ENCODE data around the gene RNF212B.

RNF212B gene

DNA sequence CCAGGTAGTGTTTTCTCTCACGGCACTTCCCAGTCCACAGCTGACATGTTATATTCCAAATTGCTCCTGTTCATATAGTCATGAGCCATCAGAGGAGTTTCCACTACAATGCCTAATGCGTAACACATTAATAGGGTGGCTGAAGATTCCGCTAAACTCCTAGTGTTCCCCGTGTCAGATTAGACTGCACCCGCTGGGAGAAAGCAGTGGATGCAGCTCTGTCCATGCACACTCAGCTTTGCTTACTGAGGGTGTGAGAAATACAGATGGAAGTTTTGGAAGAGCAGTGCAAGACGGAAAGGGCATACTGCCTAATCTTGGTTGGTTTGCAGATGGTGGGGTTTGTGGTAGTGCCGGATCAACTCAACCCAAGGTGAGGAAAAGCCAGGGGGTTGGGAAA is 59.4 kb downstream of the RNF212B start:
- Histone ChIP-seq H3K36me3 (ENCODE audit: control insufficient read depth, insufficient read depth, low read length) (peaks cover 5% of the 10 kb centered on the region), H3K27me3 (replicated peaks; ENCODE audit: control insufficient read depth, insufficient read depth, low read length) (no peaks in the 10 kb centered on the region), H3K4me3 (replicated peaks; ENCODE audit: low read depth, low read length) (no peak overlapping the region)
- no peak for TF ChIP-seq CTCF (IDR thresholded peaks at IDR 0.05; ENCODE audit: insufficient read depth, low read length, poor library complexity, severe bottlenecking)
- no peak for DNase-seq (ENCODE audit: extremely low read depth, insufficient read length)

GRCh38 chr14:23297611-23298277 is 60.0 kb downstream of the RNF212B start:
- TF ChIP-seq CTCF (IDR thresholded peaks at IDR 0.05; ENCODE audit: insufficient read depth, low read length, poor library complexity, severe bottlenecking), result no peak
- Histone ChIP-seq H3K27me3 (replicated peaks; ENCODE audit: control insufficient read depth, insufficient read depth, low read length) (no peaks in the 10 kb centered on the region), H3K4me3 (replicated peaks; ENCODE audit: low read depth, low read length) (no peak overlapping the region), H3K36me3 (ENCODE audit: control insufficient read depth, insufficient read depth, low read length) (peaks cover 5% of the 10 kb centered on the region)
- no peak for DNase-seq (ENCODE audit: extremely low read depth, insufficient read length)

- peak; percentile 34 for TF ChIP-seq CTCF (IDR thresholded peaks at IDR 0.05; ENCODE audit: insufficient read depth, low read length, poor library complexity, severe bottlenecking)
- Histone ChIP-seq H3K4me3 (replicated peaks; ENCODE audit: low read depth, low read length) (no peak overlapping the region), H3K36me3 (ENCODE audit: control insufficient read depth, insufficient read depth, low read length) (peaks cover 5% of the 10 kb centered on the region), H3K27me3 (replicated peaks; ENCODE audit: control insufficient read depth, insufficient read depth, low read length) (no peaks in the 10 kb centered on the region)
- no peak for DNase-seq (ENCODE audit: extremely low read depth, insufficient read length)
Measured at GRCh38 chr14:23299211-23299957, 61.6 kb downstream of the RNF212B start.

- H3K27me3 ChIP-seq (replicated peaks; ENCODE audit: control insufficient read depth, insufficient read depth, low read length), result no peaks in the 10 kb centered on the region
- DNase-seq (ENCODE audit: extremely low read depth, insufficient read length), result no peak
- no peak for TF ChIP-seq CTCF (IDR thresholded peaks at IDR 0.05; ENCODE audit: insufficient read depth, low read length, poor library complexity, severe bottlenecking)
Measured at GRCh38 chr14:23299986-23300686, 62.4 kb downstream of the RNF212B start.

DNA sequence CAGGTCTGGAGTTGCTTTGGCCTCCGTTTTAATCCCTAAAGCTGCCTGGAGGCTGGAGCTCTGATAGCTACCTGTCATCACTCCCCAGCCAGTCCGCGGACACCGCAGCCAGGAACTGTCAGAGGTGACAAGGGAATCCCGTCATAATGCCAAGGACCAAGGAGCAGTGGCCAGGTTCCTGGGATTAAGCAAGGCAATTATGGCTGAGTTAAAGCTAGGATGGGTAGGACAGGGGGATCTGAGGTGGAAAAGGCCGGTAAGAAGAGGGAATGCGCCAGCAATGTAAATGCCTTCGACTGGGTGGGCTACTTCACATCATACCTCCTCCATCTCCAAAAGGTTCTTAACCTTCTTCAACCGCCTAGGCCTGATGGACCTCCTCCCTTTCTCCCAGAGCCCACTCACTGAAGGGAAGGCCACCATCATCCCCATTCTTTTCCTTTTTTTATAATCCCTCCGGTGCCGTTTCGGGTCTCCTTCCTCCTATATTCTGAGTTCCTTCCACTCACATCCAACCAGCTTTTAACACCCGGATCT is 63.0 kb downstream of the RNF212B start:
- no peak for DNase-seq (ENCODE audit: extremely low read depth, insufficient read length)
- H3K27me3 ChIP-seq (replicated peaks; ENCODE audit: control insufficient read depth, insufficient read depth, low read length), result no peaks in the 10 kb centered on the region
- TF ChIP-seq CTCF (IDR thresholded peaks at IDR 0.05; ENCODE audit: insufficient read depth, low read length, poor library complexity, severe bottlenecking), result no peak
- H3K4me3 ChIP-seq (replicated peaks; ENCODE audit: low read depth, low read length), result peak overlapping the region; percentile 81
- peaks cover 5% of the 10 kb centered on the region for H3K36me3 ChIP-seq (ENCODE audit: control insufficient read depth, insufficient read depth, low read length)

More at GRCh38 chr14:23299986-23300686, 62.4 kb downstream of the RNF212B start:
- peak overlapping the region; percentile 81 for H3K4me3 ChIP-seq (replicated peaks; ENCODE audit: low read depth, low read length)
- H3K36me3 ChIP-seq (ENCODE audit: control insufficient read depth, insufficient read depth, low read length), result peaks cover 5% of the 10 kb centered on the region
